Lower leg skin (tissue), 3 donors: Measurements from ENCODE around the gene NFATC4.

Experiments used
- CTCF ChIP-seq, 3 donors: fragments of 450-650 bp; IDR thresholded peaks; one replicate each; pipeline ENCODE4 v1.5.1; 2016; ENCODE audit warnings: antibody characterized with exemption in 3 of 3, mild to moderate bottlenecking in 3 of 3, moderate library complexity in 2 of 3
- POLR2A ChIP-seq, 2 donors: fragments of 450-650 bp; IDR thresholded peaks; one replicate each; pipeline ENCODE4 v1.6.1; 2016 to 2017; ENCODE audit warnings: antibody characterized with exemption in 2 of 2, mild to moderate bottlenecking in 1 of 2, moderate library complexity in 1 of 2

GRCh38 chr14:24426150-24426911 lies 58.3 kb downstream of the NFATC4 start:
- TF ChIP-seq CTCF (IDR thresholded peaks at IDR 0.05) (no peak), POLR2A (IDR thresholded peaks at IDR 0.05) (no peak)
